OCI-LY3 (cell line): ENCODE data around the gene GNGT2.

ENCODE experiments used
- EZH2phosphoT487 ChIP-seq: fragments of 200-600 bp; shearing (Covaris generic); IDR thresholded peaks from 2 replicates; pipeline ENCODE4 v1.6.1; 2018; ENCODE audit warnings: antibody characterized with exemption, mixed run types, low read depth
- TF ChIP-seq, protein P1 (sequence below): fragments of 200-600, 300-600 bp; sonication (generic); IDR thresholded peaks from 2 replicates; pipeline ENCODE4 v1.5.1; 2014; ENCODE audit warnings: antibody characterized with exemption, low read length, low read depth

DNA sequence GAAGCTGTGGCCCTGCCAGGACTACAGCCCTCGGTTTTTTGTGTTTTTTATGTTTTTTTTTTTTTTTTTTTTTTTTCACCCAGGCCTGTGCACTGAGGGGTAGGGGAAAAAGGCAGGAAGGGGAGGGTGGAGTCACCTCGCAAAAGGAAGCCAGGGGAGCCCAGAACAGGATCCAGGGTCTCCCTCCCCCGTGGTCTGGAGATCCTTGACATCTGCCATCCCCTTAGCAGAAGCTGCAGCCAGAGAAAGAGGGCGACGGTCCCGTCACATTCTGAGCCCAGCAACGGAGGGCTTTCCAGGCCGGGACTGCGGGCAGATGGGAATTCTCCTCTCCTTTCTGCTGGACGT, 49.3 kb upstream of the GNGT2 start:
- TF ChIP-seq, protein P1, sequence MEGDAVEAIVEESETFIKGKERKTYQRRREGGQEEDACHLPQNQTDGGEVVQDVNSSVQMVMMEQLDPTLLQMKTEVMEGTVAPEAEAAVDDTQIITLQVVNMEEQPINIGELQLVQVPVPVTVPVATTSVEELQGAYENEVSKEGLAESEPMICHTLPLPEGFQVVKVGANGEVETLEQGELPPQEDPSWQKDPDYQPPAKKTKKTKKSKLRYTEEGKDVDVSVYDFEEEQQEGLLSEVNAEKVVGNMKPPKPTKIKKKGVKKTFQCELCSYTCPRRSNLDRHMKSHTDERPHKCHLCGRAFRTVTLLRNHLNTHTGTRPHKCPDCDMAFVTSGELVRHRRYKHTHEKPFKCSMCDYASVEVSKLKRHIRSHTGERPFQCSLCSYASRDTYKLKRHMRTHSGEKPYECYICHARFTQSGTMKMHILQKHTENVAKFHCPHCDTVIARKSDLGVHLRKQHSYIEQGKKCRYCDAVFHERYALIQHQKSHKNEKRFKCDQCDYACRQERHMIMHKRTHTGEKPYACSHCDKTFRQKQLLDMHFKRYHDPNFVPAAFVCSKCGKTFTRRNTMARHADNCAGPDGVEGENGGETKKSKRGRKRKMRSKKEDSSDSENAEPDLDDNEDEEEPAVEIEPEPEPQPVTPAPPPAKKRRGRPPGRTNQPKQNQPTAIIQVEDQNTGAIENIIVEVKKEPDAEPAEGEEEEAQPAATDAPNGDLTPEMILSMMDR, result no peak
- TF ChIP-seq EZH2phosphoT487, result no peak
